NCI-H128 (cell line): ENCODE data around the gene MDC1.

ENCODE experiments used
- DNase-seq: peaks from one replicate; lab custom pipeline; 2025; ENCODE audit not compliant: unreplicated experiment; lab: John Stamatoyannopoulos, UW

MDC1 gene

GRCh38 chr6:30705620-30706019, 11.5 kb downstream of the MDC1 start:
- no peak for DNase-seq

- DNase-seq: no peak
These were observed 13.3 kb downstream of the MDC1 start for GRCh38 chr6:30703821-30704220.

- no peak for DNase-seq
These were observed 14.1 kb downstream of the MDC1 start for GRCh38 chr6:30703011-30703410.

- no peak for DNase-seq
These were observed 16.7 kb downstream of the MDC1 start for GRCh38 chr6:30700340-30700739.

GRCh38 chr6:30696432-30696831, 20.6 kb downstream of the MDC1 start:
- DNase-seq: no peak

- no peak for DNase-seq
These were observed 25.8 kb downstream of the MDC1 start for GRCh38 chr6:30691208-30691847.

GRCh38 chr6:30690403-30691207, 26.5 kb downstream of the MDC1 start, which contains the start of gene NRM:
Gene NRM (minus strand): TSS chr6:30690984. CDS start chr6:30690974, 10 bp downstream.
- peak; percentile 28 for DNase-seq

- DNase-seq: no peak
These were observed 27.1 kb downstream of the MDC1 start for GRCh38 chr6:30689985-30690384.

- no peak for DNase-seq
These were observed 27.8 kb downstream of the MDC1 start for GRCh38 chr6:30689022-30689865.

- DNase-seq: no peak
These were observed 28.5 kb downstream of the MDC1 start for GRCh38 chr6:30688569-30688968.

- no peak for DNase-seq
These were observed 29.2 kb downstream of the MDC1 start for GRCh38 chr6:30687659-30688431.

- peak; percentile 54 for DNase-seq
These were observed 30.0 kb downstream of the MDC1 start for GRCh38 chr6:30686908-30687658.

- no peak for DNase-seq
These were observed 30.8 kb downstream of the MDC1 start, which contains the start of gene PPP1R18 for GRCh38 chr6:30686009-30686907. Gene PPP1R18 (minus strand): TSS chr6:30686645. CDS start chr6:30686018, 627 bp downstream.

GRCh38 chr6:30685157-30686008, 31.7 kb downstream of the MDC1 start:
- DNase-seq: no peak

- no peak for DNase-seq
These were observed 32.5 kb downstream of the MDC1 start for GRCh38 chr6:30684386-30685156.

- DNase-seq: no peak
These were observed 33.1 kb downstream of the MDC1 start for GRCh38 chr6:30683980-30684338.
